NCI-H1417 (cell line): ENCODE results near the gene ADRB2.
"Not testable (repeated sequence)": the region's sequence is repeated elsewhere in the genome, so short reads cannot be mapped to it uniquely, and the experiment has no call there.

ENCODE experiments used
- DNase-seq, 3 experiments: peaks; one replicate each; lab custom pipeline; 2025; lab: John Stamatoyannopoulos, UW

The ADRB2 gene

DNA sequence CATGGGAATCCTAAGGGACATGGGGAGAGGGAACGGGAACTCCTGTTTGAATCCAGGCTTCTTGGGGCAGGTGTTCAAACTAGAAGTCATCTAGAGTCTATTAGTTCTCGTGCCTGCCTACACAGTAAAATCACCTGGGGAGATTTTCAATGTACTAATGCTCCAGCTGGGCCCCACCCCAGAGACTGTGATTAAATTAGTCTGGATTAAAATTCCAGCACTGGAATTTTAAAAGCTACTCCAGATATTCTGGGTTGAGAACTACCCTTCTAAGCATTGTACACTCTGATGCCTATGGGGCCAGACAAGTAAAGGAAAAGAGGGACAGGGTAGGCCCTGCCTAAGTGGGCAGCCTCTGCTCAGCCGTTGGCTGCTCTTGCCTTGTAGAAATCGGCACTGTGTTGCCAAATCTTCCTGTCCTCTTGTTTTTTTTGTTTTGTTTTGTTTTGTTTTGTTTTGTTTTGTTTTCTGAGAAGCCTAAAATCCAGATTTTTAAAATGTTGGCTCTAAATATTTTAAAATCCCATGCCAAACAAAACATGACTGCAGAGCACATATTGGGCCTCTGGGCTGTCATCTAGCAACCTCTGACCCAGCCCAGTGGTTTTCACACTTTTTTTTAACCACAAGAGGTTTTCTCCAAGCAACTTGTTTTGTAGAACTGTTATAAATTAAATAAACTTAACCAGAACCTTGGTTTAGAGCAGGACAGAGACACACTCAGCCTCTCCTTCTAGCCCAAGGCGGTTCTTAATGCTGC lies 29.0 kb downstream of the ADRB2 start:
- no peak for DNase-seq

DNA sequence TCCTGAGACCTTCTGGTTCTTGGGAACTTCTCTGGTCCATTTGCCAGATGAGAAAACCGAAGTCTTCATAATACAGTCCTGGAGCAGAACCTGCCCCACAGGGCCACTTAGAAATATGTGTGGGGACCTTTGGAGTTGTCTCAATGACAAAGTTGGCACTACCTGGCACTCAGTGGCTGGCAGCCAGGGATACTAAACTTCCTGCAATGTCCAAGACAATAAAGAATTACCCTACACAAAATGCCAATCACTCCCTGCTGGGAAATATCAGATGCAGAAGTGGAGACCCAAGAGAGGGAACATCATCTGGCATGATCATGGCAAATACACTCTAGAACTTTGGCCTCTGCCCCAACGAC lies 29.6 kb downstream of the ADRB2 start:
- DNase-seq: no peak

DNA sequence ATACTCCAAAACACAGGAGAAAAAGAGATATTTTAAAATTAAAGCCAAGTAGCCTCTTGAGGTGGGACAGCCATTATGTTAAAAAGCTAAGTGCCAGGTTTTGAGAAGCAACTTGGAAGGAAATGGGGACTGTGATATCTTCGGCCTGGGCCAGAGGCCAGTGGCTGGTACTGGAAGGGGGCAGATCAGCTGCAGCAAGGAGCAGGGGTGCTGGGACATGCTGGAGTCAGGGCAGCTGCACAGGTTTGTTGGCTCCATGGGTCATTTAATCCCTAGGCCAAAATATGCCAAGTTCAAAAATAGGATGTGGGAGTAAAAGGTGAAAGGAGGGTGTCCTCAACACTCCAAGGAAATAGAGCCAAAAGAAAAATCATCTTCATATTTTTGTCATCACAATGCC lies 30.0 kb downstream of the ADRB2 start:
- no peak for DNase-seq

DNA sequence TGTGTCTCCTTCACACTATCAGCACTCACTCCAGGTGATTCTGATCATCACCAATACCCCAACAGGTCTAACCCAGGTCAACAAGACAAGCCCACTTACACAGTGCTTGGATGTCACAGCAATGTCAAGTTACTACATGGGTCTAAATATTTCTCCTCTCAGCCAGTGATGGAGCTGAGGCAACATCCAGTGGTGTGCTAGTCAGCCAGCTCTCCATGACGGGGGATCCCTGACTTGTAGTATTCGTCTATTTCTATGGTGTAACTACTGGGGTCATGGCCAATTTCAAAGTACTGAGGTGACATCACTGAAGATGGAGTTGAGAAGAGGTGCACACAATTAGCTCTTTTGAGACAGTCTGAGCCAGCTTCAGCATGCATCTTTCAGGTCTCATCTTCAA lies 31.1 kb downstream of the ADRB2 start:
- DNase-seq: no peak

DNA sequence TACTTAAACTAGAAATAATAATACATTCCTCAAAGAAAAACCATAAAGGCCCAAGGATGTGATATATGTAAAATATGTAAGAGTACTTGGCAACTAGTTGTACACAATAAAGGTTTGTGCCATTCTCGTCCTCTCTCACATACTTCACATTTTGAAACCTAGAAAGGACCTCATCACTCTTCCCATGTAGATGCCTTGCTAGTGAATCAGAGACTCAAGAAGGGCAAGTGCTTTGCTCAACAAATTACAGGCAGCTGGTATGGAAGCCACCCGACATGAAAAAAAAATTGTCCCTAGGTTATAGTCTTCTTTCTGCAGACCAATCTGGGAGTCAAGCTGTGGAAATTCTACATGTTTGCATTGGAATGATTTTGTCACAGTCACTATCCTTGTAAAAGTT lies 31.7 kb downstream of the ADRB2 start:
- DNase-seq: no peak

DNA sequence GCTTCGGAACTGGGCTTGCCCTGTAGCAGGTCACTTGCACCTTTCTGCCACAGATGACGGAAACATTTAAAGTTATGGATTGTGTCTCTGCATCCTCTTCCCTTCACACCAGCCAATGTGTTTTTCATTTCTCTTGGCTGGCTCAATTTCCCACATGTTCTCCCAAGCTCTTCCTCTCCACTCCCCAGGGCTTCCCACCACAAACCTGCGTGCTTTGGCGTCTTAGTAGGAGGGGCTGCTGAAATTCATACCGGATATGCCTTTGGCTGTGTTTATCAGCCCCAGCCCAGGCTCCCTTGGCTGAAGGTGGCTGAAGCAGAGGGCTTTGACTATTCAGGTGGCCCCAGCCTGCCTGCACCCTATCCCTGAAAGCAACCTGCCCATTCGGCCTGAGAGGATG lies 32.1 kb downstream of the ADRB2 start:
- no peak for DNase-seq

DNA sequence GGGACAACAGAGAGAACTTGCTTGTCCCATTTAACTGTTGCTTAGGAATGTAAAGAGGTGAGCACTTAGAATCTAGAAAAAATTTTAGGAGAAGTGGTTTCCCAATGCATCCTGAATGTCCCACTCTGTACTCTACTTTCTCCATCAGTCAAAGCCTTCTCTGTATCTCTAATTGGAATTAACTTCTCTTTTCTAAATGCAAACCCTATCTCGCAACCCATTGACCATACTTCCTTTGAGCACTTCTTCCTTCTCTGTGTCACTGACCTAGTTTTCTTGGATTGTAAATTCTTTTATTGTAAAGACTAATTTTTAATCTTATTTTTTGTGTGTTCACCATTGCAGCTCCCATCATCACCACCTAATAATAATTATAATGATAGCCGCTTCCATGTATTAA lies 33.3 kb downstream of the ADRB2 start:
- no peak for DNase-seq

DNA sequence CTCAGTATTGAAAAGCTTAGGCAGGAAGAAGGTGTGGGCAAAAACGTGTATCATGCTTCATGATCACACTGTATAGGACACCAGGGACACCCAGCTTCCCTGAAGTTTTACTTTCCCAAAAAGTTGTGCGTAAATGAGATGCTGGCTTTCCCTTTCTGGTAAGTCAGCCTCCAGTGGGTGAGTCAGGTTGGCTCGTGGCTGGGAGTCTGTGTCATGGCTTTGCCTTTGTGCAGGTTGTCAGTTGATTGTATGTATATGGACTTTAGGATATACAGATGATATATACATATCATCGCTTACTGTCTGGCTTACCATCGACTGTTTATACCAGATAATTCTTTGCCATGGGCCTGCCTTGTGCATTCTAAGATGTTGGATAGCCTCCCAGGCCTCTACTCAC lies 34.2 kb downstream of the ADRB2 start:
- DNase-seq: no peak

DNA sequence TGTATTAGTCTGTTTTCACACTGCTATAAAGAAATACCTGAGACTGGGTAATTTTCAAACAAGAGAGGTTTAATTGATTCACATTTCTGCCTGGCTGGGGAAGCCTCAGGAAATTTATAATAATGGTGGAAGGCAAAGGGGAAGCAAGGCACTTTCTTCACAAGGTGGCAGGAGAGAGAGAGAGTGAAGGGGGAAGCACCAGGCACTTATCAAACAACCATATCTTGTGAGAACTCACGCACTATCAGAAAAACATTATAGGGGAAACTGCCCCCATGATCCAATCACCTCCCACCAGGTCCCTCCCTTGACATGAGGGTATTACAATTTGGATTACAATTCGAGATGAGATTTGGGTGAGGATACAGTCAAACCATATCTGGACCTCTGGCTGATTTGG lies 34.7 kb downstream of the ADRB2 start:
- DNase-seq: no peak

DNA sequence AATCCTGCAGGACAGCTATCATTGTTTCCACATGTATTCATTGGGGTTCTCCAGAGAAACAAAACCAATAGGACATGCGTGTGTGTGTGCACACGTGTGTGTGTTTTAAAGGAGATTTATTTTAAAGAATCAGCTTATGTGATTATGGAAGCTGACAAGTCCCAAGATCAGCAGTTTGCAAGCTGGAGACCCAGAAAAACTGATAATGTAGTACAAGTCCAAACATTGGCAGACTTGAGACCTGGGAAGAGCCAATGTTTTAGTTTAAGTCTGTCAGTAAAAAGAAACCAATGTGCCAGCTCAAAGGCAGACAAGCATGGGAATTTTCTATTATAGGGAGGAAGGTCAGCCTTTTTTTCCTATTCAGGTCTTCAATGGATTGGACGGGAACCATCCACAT lies 35.3 kb downstream of the ADRB2 start:
- no peak for DNase-seq

DNA sequence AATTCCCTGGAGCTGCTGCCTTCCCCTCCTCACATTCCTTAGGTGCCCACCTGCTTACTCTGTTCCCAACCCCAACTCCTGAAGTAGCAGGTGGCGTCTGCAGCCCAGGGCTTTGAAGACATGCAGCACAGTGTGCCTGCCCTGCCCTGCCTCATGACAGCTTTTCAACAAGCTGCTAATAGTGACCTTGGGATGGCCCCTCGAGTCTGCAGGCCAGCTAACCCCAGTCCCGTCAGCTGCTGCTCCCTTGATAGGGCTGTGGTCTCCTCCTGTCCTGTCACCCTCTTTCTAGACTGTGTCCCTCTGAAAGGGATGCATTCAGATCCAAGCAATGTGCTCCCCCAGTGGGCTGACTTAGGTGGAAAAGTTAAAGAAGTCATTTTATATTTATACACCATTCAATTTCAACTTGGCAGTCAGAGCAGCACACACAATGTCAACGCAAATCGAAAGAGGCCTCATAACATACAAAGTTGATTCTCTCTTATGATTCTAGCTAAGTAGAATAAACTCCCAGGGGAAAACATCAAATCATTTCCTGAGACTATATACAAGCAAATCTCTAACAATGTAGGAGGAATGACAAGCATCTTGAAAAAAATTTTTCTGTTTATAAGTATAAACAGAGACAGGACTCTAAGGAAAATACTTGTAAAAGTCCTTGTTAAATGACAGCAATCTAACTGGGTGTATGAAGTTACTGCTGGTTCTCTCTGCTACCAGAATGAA lies 37.9 kb downstream of the ADRB2 start:
- no peak for DNase-seq

DNA sequence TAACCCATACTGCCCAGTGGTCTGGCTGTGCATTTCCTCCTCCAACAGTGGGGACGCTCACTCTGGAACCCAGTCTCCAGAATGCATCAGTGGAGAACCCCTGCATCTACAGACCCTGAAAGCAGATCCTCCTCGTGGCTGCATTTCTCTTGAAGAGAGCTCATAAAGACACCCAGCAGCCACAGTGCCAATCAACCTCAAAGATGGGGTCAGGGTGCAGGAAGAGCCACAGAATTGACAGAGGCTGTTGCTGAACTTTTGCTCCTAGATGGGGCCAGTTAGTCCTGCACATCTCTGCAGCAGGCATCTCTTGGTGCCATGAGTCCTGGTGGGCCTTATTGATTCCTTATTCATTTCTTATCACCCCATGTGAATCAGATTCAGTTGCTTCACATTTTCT lies 39.6 kb downstream of the ADRB2 start:
- DNase-seq: no peak

DNA sequence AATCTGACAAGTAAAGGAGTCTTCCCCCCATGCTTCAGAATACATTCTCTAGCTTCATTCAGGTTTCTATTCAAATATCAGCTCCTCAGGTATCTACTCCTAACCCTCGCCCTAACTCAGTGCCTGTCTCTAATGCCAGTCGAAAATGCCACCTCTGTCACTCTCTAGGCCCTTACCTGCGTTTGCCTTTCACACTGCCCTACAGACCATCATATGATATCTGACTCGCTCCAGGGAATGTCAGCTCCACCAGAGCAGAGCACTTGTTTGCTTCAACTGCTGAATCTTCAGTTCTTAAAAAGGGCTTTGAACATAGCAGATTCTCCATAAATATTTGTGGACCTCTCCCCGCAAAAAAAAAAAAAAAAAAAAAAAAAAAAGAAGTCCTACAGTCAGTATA lies 46.7 kb downstream of the ADRB2 start:
- DNase-seq: no peak

DNA sequence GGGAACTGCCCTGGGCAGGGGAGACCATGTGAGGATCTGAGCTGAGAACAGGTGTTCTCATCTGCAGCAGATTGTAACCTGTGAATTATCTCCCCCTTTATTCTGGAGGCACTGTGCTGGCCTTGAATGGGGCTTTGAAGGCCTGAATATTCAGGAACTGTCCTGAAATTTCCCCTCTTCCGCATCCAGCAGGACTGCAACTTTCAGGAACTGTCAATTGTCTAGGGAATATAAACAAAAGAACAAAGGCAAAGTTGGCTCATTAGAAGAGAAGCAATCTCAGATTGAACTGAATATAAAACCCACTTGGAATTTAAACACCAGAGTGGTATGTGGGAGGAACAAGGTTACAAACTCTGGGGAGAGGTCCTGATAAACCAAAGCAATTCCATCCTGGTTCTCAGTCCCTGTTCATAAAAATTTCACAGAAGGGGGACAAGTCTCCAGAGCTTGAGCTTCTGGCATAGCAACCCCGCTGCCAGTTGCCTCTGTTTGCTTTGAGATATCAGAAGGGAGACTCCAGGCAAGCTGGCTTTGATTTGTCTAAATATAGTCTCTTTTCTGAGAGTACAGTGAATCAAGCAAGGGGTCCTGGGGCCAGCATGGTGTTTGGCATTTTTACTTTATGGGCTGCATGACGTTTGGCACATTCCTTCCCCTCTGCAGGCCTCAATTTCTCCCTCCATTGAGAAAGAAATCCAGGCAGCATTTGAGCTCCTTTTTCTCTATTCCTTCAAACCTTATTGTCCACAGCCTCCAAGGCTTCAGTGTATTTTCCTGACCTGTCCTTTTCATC lies 47.5 kb downstream of the ADRB2 start:
- DNase-seq: no peak

DNA sequence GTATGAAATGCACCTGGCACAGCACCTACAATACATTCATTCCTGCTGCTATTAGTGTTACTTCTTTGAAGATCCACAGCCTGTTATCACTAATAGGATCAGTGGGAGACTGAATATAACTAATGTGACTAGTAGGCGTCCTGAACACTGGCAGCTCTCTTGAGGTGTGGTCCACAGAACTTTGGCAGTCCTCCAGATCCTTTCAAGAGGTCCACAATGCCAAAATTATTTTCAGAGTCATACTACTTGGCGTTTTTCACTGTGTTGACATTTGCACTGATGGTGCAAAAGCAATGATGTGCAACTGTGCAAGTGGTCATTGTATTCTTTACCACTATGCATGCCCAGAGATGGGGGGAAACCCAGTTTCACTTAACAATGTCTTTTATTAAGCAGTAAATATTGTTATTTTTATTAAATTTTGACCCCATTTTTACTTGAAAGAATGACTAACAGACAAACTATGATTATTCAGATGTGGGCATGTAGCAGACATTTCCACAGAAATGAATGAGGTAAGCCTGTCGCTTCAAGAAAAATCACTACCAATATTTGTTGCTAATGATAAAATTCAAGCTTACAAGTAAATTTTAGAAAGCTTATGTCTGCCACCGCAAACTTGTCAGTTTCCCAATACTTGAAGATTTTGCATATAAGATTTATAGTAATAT lies 48.9 kb downstream of the ADRB2 start:
- DNase-seq: no peak

DNA sequence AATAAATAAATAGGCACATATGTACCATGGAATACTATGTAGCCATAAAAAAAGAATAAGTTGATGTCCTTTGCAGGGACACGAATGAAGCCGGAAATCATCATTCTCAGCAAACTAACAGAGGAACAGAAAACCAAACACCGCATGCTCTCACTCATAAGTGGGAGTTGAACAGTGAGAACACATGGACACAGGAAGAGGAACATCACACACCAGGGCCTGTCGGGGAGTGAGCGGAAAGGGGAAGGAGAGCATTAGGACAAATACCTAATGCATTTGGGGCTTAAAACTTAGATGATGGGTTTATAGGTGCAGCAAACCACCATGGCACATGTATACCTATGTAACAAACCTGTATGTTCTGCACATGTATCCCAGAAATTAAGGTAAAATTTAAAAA lies 51.0 kb downstream of the ADRB2 start:
- DNase-seq: not testable (repeated sequence)
